Hematopoietic multipotent progenitor cell treated with erythropoietin and hydrocortisone succinate and interleukin-3 and kit ligand, for 6 days (in vitro differentiated cells): Measurements from ENCODE around the gene SSMEM1.
"Not testable (repeated sequence)": the region's sequence is repeated elsewhere in the genome, so short reads cannot be mapped to it uniquely, and the experiment has no call there.

Experiments
- DNase-seq: peaks from one replicate; pipeline ENCODE4 v3.0.0-alpha.2; 2015

The SSMEM1 gene

GRCh38 chr7:130213828-130214227, 6.2 kb downstream of the SSMEM1 start:
- DNase-seq = no peak

- no peak for DNase-seq
These were observed 8.4 kb downstream of the SSMEM1 start for GRCh38 chr7:130216025-130216424.

GRCh38 chr7:130216750-130217149, 9.1 kb downstream of the SSMEM1 start:
- no peak for DNase-seq

- no peak for DNase-seq
These were observed 11.4 kb downstream of the SSMEM1 start for GRCh38 chr7:130218806-130219620.

GRCh38 chr7:130219871-130220270, 12.2 kb downstream of the SSMEM1 start:
- no peak for DNase-seq

GRCh38 chr7:130221746-130222145, 14.1 kb downstream of the SSMEM1 start:
- no peak for DNase-seq

- DNase-seq = no peak
These were observed 16.0 kb downstream of the SSMEM1 start for GRCh38 chr7:130223646-130224045.

GRCh38 chr7:130224210-130224609, 16.6 kb downstream of the SSMEM1 start:
- no peak for DNase-seq

GRCh38 chr7:130224923-130225322, 17.3 kb downstream of the SSMEM1 start:
- not testable (repeated sequence) for DNase-seq

- no peak for DNase-seq
These were observed 18.7 kb downstream of the SSMEM1 start for GRCh38 chr7:130226333-130226732.

GRCh38 chr7:130227883-130228575, 20.4 kb downstream of the SSMEM1 start:
- DNase-seq = no peak

- DNase-seq = no peak
These were observed 21.3 kb downstream of the SSMEM1 start for GRCh38 chr7:130228840-130229502.

GRCh38 chr7:130229981-130230380, 22.3 kb downstream of the SSMEM1 start:
- not testable (repeated sequence) for DNase-seq

GRCh38 chr7:130231792-130232191, 24.1 kb downstream of the SSMEM1 start:
- no peak for DNase-seq

GRCh38 chr7:130232209-130232608, 24.5 kb downstream of the SSMEM1 start:
- no peak for DNase-seq

GRCh38 chr7:130234078-130234477, 26.4 kb downstream of the SSMEM1 start:
- DNase-seq = no peak

GRCh38 chr7:130236361-130236760, 28.7 kb downstream of the SSMEM1 start:
- not testable (repeated sequence) for DNase-seq

- no peak for DNase-seq
These were observed 32.6 kb downstream of the SSMEM1 start for GRCh38 chr7:130240240-130240639.

- peak; percentile 71 for DNase-seq
These were observed 34.7 kb downstream of the SSMEM1 start for GRCh38 chr7:130242198-130243014.

GRCh38 chr7:130243486-130243885, 35.8 kb downstream of the SSMEM1 start:
- DNase-seq = not testable (repeated sequence)

- not testable (repeated sequence) for DNase-seq
These were observed 38.8 kb downstream of the SSMEM1 start for GRCh38 chr7:130246491-130246890.

- not testable (repeated sequence) for DNase-seq
These were observed 41.2 kb downstream of the SSMEM1 start for GRCh38 chr7:130248842-130249241.

- not testable (repeated sequence) for DNase-seq
These were observed 42.0 kb downstream of the SSMEM1 start for GRCh38 chr7:130249626-130250025.
